ENCODE data around the gene PDK2. TPM values are rescaled to one million over a fixed set of nuclear protein-coding genes. Genes with fewer than 3 reads are reported as not detected.

The PDK2 gene
- total RNA-seq, 1 experiment from 2014 or later = 9.9 TPM

DNA sequence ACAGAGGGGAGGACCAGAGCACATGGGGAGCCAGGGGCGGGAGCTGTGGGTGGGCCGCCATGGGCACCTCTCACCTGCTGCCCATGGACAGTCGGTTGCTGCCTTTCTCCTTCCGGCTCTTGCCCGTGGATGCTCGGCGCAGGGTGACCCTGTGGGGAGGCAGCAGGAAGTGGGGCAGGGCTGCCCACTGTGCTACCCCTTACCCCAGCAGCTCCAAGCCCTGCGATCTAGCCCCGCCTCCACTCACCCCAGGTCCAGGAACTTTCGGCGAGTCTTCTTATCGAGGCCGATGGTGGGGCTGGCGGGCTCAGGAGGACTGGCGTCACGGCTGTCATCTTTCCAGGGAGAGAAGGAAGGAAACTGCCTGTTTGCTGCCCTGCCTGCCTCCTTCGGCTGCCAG lies 20.6 kb downstream of the PDK2 start:
- BruUV-seq (replicated peaks) = no TSS peak
- peaks cover 30% of the 10 kb centered on the region for H3K27me3 Mint-ChIP-seq (ENCODE audit: insufficient read depth, unreplicated experiment)
- TF ChIP-seq, protein P1, sequence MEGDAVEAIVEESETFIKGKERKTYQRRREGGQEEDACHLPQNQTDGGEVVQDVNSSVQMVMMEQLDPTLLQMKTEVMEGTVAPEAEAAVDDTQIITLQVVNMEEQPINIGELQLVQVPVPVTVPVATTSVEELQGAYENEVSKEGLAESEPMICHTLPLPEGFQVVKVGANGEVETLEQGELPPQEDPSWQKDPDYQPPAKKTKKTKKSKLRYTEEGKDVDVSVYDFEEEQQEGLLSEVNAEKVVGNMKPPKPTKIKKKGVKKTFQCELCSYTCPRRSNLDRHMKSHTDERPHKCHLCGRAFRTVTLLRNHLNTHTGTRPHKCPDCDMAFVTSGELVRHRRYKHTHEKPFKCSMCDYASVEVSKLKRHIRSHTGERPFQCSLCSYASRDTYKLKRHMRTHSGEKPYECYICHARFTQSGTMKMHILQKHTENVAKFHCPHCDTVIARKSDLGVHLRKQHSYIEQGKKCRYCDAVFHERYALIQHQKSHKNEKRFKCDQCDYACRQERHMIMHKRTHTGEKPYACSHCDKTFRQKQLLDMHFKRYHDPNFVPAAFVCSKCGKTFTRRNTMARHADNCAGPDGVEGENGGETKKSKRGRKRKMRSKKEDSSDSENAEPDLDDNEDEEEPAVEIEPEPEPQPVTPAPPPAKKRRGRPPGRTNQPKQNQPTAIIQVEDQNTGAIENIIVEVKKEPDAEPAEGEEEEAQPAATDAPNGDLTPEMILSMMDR (IDR thresholded peaks at IDR 0.05; ENCODE audit: unreplicated experiment) = no peak
- ChIA-PET POLR2A (interaction anchor here (0.6 kb wide), 1 partner anchor 135 kb away, joined by 3 read pairs; no protein-coding TSS in a partner anchor), CTCF (interaction anchor here (0.6 to 3.9 kb wide), 8 partner anchors 15 to 544 kb away, joined by 3 to 15 read pairs (median 6); partner anchors contain the start of gene PDK2)
- intact Hi-C loops (cut with micrococcal nuclease) = loop anchor here (1.0 kb wide), 1 partner anchor 46 kb away; no protein-coding TSS in a partner anchor
- H3K4me3 Mint-ChIP-seq (ENCODE audit: unreplicated experiment) = no peak overlapping the region
- no peak for DNase-seq (ENCODE audit: unreplicated experiment)
- H3K9me3 Mint-ChIP-seq (ENCODE audit: unreplicated experiment) = no peaks in the 10 kb centered on the region
- no peaks in the 10 kb centered on the region for H3K4me1 Mint-ChIP-seq (ENCODE audit: insufficient read depth, unreplicated experiment)
- H3K27ac Mint-ChIP-seq (ENCODE audit: low read depth, unreplicated experiment) = no peak overlapping the region
- peaks cover 10% of the 10 kb centered on the region for H3K36me3 Mint-ChIP-seq (ENCODE audit: insufficient read depth, unreplicated experiment)

DNA sequence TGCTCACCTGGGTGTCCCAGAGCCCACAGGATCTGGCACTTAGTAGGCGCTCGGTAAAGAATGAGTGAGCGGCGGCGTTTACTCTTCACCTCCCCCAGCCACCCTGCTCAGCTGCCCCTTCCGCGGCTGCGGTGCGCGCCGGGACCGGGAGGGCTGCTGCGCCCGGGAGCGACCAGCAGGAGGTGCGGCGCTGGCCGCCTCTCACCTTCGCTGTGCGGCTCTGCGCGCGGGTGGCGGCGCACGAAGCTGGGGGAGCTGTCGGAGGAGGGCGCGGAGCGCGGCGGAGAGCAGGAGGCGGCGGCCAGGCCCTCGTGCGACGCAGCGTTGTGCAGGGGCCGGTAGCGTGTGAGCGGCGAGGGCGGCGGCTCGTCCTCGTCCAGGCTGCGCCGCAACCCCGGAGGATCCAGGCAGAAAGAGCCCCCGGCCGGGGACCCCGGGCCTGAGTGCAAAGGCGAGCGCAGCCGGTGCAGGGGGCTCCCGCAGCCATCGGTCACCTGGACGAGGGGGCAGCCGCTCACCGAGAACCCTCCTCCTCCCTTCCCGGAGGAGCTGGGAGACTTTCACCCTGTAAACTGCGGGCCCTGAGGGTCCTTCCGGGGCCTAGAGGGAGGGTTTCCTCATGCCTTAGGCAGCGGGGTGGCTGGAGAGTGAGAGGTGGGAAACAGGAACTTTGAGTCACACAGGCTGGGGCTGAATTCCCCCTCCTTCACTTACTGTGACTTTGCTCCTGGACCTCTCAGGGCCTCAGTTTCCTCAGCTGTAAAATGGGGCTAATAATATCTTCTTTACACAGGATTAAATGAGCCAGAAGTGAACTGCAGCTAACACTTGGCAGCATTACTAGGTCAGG lies 22.3 kb downstream of the PDK2 start:
- TF ChIP-seq, protein P1 (IDR thresholded peaks at IDR 0.05; ENCODE audit: unreplicated experiment) = peak; percentile 30
- no TSS peak for BruUV-seq (replicated peaks)
- ChIA-PET POLR2A (no interaction called here), CTCF (interaction anchor here (0.6 to 3.9 kb wide), 8 partner anchors 11 to 44 kb away, joined by 3 to 15 read pairs (median 4); partner anchors contain the start of gene PDK2)
- H3K9me3 Mint-ChIP-seq (ENCODE audit: unreplicated experiment) = no peaks in the 10 kb centered on the region
- H3K4me1 Mint-ChIP-seq (ENCODE audit: insufficient read depth, unreplicated experiment) = no peaks in the 10 kb centered on the region
- peaks cover 41% of the 10 kb centered on the region for H3K27me3 Mint-ChIP-seq (ENCODE audit: insufficient read depth, unreplicated experiment)
- no peak overlapping the region for H3K4me3 Mint-ChIP-seq (ENCODE audit: unreplicated experiment)
- no peak for DNase-seq (ENCODE audit: unreplicated experiment)
- intact Hi-C loops (cut with micrococcal nuclease) = no loop called here
- H3K27ac Mint-ChIP-seq (ENCODE audit: low read depth, unreplicated experiment) = no peak overlapping the region
- peaks cover 5% of the 10 kb centered on the region for H3K36me3 Mint-ChIP-seq (ENCODE audit: insufficient read depth, unreplicated experiment)

DNA sequence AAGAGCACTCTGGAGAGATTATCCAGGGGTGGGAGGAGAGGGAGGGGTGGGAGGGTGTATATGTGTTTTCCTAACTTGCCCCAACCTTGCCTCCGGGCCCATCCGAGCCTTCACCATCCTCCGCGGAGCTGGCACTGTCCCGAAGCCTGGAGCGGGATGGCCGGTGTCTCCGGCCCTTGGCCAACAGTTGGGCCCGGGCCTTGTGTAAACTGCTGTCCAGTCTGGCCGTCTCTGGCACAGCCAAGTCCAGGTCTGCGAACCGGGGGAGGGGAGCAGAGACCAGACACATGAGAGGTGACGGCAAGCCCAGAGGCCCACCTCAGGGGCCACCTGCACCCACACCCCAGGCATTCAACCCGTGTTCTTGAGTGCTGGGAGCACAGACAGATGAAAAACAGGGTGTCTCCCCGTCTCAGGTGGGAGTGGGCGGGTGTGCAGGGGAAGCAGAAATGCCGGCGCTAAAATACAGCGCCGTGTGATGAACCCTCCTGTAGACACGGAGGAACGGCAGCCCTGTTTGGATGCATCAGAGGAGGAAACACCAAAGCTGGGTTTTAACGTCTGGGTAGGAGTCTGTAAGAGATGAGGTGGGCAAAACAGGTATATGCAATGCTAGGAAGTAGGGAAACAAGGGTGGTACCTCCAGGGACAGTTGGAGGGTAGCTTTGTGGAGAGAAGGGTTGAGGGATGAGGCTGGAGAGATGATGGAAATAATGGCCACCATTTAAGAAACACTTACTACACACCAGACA lies 23.1 kb downstream of the PDK2 start:
- ChIA-PET POLR2A (no interaction called here), CTCF (interaction anchor here (0.6 to 3.9 kb wide), 8 partner anchors 10 to 43 kb away, joined by 3 to 15 read pairs (median 6); partner anchors contain the start of gene PDK2)
- Mint-ChIP-seq H3K27me3 (ENCODE audit: insufficient read depth, unreplicated experiment) (peaks cover 49% of the 10 kb centered on the region), H3K4me1 (ENCODE audit: insufficient read depth, unreplicated experiment) (no peaks in the 10 kb centered on the region), H3K36me3 (ENCODE audit: insufficient read depth, unreplicated experiment) (peaks cover 5% of the 10 kb centered on the region), H3K4me3 (ENCODE audit: unreplicated experiment) (no peak overlapping the region), H3K9me3 (ENCODE audit: unreplicated experiment) (no peaks in the 10 kb centered on the region), H3K27ac (ENCODE audit: low read depth, unreplicated experiment) (no peak overlapping the region)
- no TSS peak for BruUV-seq (replicated peaks)
- TF ChIP-seq, protein P1 (IDR thresholded peaks at IDR 0.05; ENCODE audit: unreplicated experiment) = no peak
- no peak for DNase-seq (ENCODE audit: unreplicated experiment)
- intact Hi-C loops (cut with micrococcal nuclease) = no loop called here

DNA sequence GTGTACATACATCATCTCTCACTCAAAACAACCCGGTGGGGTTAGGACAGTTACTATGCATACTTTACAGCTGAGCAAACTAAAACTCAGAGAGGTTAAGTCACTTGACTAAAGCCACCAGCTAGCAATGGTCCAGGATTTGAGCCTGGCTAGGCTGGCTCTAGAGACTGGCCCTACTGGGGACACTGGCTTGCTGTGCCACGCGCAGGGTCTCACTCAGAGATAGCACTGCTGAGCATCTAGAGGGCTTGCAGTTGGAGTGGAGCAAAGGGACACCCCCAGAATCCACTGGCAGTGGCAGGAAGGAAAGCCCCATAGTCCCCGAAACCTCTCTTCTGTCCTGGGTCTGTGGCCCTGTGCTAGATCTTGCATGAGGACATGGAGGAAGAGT lies 23.7 kb downstream of the PDK2 start:
- intact Hi-C loops (cut with micrococcal nuclease) = no loop called here
- H3K36me3 Mint-ChIP-seq (ENCODE audit: insufficient read depth, unreplicated experiment) = peaks cover 5% of the 10 kb centered on the region

More for the DNA sequence above, 23.7 kb downstream of the PDK2 start:
- BruUV-seq (replicated peaks) = no TSS peak
- DNase-seq (ENCODE audit: unreplicated experiment) = no peak
- Mint-ChIP-seq H3K4me3 (ENCODE audit: unreplicated experiment) (no peak overlapping the region), H3K27me3 (ENCODE audit: insufficient read depth, unreplicated experiment) (peaks cover 49% of the 10 kb centered on the region), H3K27ac (ENCODE audit: low read depth, unreplicated experiment) (no peak overlapping the region), H3K4me1 (ENCODE audit: insufficient read depth, unreplicated experiment) (no peaks in the 10 kb centered on the region), H3K9me3 (ENCODE audit: unreplicated experiment) (no peaks in the 10 kb centered on the region)
- POLR2A ChIA-PET = no interaction called here
- TF ChIP-seq, protein P1 (IDR thresholded peaks at IDR 0.05; ENCODE audit: unreplicated experiment) = no peak
- CTCF ChIA-PET = interaction anchor here (0.7 to 2.0 kb wide), 7 partner anchors 11 to 178 kb away, joined by 3 to 8 read pairs (median 5); partner anchors contain the start of gene PDK2
